ACHN (cell line): ENCODE data around the gene PGAP3.
"Not testable (repeated sequence)": the region's sequence is repeated elsewhere in the genome, so short reads cannot be mapped to it uniquely, and the experiment has no call there.

ENCODE experiments used
- DNase-seq: peaks from one replicate; pipeline ENCODE4 v3.0.0-alpha.2; 2015
- in situ Hi-C: cut with HindIII; loops from 2 replicates; pipeline ENCODE4 v1.10.0; 2017; ENCODE audit warnings: low sequenced_read_pairs, low pct_ligation_motif_present, low pct_unique_long_range_greater_than_20kb

Gene PGAP3

DNA sequence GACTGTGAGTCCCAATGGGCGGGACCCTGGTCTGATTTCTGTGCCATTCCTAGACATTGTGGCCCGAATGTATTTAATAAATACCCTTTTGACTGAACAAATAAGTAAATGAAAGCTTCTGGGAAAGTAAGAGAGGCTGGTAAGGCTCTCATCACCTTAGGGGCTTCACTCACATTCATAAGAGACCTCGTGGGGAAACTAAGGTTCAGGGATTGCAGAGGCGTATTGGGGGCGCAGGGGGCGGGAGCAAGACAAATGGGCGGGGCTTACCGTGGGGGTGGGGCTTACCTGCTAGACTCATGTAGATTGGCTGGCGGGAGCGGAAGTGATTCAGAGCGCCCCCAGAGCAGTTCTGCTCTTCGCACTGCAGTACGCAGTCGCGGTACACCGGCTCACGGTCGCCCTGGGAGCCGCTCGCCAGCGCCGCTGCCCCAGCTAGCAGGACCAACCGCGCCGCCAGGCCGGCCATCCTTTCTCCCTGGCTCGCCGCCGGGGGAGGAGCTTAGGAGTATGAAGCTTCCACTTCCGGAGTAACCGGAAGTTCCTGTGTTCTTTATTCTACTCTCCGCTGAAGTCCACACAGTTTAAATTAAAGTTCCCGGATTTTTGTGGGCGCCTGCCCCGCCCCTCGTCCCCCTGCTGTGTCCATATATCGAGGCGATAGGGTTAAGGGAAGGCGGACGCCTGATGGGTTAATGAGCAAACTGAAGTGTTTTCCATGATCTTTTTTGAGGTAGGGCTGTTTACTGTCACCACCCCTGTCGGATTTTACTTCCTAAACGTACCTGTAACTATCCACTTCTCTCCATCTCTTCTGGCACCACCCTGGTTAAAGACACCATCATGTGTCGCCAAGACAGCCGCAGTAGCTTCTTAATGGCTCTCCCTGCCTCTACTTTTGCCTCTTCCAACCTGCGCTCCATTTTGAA is at the start of gene PGAP3:
Gene PGAP3 (minus strand): TSS at position 512 of the 929 bp plus-strand sequence. CDS start 43 bp downstream, at position 469.
- in situ Hi-C loops, result no loop called here
- DNase-seq, result peak; percentile 94

DNA sequence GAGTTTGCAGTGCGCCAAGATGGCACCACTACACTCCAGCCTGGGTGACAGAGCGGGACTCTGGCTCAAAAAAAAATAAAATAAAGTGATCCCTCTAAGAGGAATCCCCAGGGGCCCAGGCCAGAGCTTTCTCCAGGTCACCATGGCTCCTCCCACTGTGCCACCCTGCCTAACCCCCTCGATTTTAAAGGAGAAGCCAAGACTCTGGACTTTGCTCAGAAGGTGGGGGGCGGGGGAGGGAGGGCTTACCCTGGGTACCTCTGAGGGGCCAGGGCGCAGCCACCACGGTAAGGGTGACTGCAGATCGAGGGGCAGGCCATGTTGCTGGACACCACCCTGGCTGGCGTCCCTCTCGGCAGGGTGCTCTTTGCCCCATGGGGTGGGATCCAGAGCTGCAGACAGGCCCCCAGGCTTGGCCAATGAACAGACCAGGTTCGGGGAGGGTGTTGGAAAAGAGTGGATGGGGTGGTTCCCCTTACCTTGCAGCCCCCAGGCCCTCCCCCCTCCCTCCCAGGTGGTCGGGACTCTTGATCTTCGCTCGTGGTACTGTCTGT is 49.4 kb upstream of the PGAP3 start:
- in situ Hi-C loops, result no loop called here

DNA sequence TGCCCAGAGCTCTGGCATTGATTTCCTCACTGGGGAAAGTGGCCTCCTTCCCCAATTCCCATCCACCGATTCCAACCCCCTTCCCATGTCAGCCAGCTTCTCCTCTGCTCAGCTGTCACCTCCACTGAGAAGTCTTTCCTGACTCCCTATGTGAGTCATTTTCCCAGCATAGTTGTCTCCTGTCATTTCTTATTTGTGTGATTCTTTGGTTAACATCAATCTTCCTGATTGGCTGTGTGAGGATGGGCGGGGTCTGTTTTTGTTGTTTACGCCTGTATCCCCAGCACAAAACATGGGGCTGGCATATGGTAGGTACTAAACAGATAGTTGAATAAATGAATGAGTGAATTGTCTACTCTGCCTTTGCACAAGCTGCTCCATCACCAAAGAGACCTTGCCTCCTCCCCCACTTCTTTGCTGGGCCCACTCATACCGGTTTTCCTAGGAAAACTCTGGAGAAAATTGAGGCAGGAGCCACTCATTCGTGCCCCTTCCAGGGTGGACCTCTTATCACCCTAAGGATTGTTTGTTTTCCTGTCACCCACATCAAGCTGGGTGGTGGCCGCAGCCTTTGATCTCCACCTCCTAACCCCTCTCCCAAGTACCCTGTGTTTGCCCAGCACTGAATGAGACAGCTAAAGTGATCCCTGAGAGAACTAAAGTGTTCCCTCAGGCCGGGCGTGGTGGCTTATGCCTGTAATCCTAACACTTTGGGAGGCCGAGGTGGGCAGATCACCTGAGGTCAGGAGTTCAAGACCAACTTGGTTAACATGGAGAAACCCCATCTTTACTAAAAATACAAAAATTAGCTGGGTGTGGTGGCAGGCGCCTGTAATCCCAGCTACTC is 48.7 kb upstream of the PGAP3 start:
- in situ Hi-C loops, result no loop called here
- no peak for DNase-seq

More for the DNA sequence above, 49.4 kb upstream of the PGAP3 start:
- DNase-seq, result no peak

- no peak for DNase-seq
- in situ Hi-C loops, result no loop called here
Measured at GRCh38 chr17:39735882-39736281, 48.0 kb upstream of the PGAP3 start.

DNA sequence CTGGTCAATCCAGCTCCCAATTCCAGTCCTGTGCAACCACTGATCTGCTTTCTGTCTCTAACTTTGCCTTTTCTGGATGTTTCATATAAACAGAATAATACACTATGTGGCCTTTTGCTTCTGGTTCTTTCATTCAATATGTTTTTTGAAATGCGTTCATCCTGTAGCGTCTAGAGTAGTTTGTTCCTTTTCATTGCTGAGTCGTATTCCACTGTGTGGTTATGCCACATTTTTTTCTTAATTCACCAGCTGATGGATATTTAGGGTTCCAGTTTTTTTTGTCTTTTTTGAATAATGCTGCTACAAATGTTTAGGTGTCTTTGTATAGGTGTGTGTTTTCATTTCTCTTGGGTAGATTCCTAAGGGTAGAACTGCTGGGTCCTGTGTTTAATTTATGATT is 44.7 kb upstream of the PGAP3 start:
- in situ Hi-C loops, result no loop called here
- DNase-seq, result no peak

- DNase-seq, result peak; percentile 85
- in situ Hi-C loops, result no loop called here
Measured at GRCh38 chr17:39730095-39730921, 42.5 kb upstream of the PGAP3 start, which contains the start of gene MIEN1. Gene MIEN1, minus strand, starts transcription at chr17:39730532. Its CDS starts 37 bp downstream, at chr17:39730495.

- no peak for DNase-seq
- in situ Hi-C loops, result no loop called here
Measured at GRCh38 chr17:39729280-39729851, 41.5 kb upstream of the PGAP3 start.

DNA sequence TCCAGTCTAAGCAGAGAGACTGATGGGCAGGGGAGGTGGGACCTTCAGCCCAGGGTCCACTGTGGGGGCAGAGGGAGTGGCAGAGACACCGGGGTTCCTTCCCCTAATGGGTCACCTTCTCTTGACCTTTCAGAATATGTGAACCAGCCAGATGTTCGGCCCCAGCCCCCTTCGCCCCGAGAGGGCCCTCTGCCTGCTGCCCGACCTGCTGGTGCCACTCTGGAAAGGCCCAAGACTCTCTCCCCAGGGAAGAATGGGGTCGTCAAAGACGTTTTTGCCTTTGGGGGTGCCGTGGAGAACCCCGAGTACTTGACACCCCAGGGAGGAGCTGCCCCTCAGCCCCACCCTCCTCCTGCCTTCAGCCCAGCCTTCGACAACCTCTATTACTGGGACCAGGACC is 39.7 kb upstream of the PGAP3 start:
- no peak for DNase-seq
- in situ Hi-C loops, result no loop called here

- no peak for DNase-seq
- in situ Hi-C loops, result no loop called here
Measured at GRCh38 chr17:39726617-39727016, 38.8 kb upstream of the PGAP3 start.

DNA sequence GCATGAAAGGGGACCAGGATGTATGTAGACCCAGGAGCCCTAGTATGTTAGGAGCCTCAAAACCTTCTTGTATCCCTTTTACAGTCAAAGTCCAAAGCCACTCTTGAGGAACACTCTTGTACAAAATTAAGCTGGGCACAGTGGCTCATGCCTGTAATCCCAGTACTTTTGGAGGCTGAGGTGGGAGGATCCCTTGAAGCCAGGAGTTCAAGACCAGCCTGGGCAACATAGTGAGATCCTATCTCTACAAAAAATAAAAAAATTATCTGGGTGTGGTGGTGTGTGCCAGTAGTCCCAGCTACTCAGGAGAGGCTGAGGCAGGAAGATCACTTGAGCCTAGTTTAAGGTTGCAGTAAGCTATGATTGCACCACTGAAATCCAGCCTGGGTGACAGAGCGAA is 38.1 kb upstream of the PGAP3 start:
- in situ Hi-C loops, DNase-seq: not testable (repeated sequence)

- no peak for DNase-seq
- in situ Hi-C loops, result no loop called here
Measured at GRCh38 chr17:39724731-39725130, 36.9 kb upstream of the PGAP3 start.

- DNase-seq, result no peak
- in situ Hi-C loops, result no loop called here
Measured at GRCh38 chr17:39722965-39723848, 35.4 kb upstream of the PGAP3 start.

GRCh38 chr17:39722104-39722503 is 34.2 kb upstream of the PGAP3 start:
- no peak for DNase-seq
- in situ Hi-C loops, result no loop called here

- in situ Hi-C loops, result no loop called here
- DNase-seq, result no peak
Measured at GRCh38 chr17:39719563-39720355, 31.9 kb upstream of the PGAP3 start.

- in situ Hi-C loops, result no loop called here
- no peak for DNase-seq
Measured at GRCh38 chr17:39717660-39718059, 29.8 kb upstream of the PGAP3 start.

- in situ Hi-C loops, result no loop called here
- no peak for DNase-seq
Measured at GRCh38 chr17:39716879-39717536, 29.2 kb upstream of the PGAP3 start.
